Measurements from ENCODE around the gene FAHD1.

The FAHD1 gene

DNA sequence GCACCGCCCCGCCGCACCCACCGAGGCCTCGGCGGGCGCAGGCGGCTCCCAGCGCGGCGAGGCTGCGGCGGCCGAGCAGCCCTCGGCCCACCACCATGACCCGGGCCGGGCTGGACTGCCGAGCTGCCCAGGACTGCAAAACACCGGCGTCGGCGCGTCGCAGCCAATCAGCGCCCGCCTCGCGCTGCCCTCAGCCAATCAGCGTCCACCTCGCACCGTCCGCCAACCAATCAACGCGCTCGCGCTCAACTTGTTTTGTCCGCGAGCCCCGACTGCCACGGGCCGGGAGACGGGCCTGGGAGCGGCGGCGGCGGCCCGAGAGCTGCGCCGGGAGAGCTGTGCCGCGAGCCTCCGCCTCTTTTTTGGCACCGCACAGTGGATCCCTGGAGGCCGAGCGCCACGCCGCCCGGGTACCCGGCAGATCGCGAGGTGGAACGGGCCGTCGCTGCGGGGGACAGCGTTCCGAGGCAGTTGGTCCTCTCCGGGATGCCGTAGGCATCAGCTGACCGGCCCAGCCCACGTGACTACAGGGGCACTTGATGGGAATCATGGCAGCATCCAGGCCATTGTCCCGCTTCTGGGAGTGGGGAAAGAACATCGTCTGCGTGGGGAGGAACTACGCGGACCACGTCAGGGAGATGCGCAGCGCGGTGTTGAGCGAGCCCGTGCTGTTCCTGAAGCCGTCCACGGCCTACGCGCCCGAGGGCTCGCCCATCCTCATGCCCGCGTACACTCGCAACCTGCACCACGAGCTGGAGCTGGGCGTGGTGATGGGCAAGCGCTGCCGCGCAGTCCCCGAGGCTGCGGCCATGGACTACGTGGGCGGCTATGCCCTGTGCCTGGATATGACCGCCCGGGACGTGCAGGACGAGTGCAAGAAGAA, at the start of gene FAHD1, which contains the start of gene HAGH:
Gene FAHD1, plus strand, starts transcription at position 516 of the 883 bp plus-strand sequence. Its CDS starts 33 bp downstream, at position 549.
Gene HAGH, minus strand, starts transcription at position 135 of the 883 bp plus-strand sequence. Its CDS starts 38 bp downstream, at position 97.
- peak; percentile 91 for DNase-seq

DNA sequence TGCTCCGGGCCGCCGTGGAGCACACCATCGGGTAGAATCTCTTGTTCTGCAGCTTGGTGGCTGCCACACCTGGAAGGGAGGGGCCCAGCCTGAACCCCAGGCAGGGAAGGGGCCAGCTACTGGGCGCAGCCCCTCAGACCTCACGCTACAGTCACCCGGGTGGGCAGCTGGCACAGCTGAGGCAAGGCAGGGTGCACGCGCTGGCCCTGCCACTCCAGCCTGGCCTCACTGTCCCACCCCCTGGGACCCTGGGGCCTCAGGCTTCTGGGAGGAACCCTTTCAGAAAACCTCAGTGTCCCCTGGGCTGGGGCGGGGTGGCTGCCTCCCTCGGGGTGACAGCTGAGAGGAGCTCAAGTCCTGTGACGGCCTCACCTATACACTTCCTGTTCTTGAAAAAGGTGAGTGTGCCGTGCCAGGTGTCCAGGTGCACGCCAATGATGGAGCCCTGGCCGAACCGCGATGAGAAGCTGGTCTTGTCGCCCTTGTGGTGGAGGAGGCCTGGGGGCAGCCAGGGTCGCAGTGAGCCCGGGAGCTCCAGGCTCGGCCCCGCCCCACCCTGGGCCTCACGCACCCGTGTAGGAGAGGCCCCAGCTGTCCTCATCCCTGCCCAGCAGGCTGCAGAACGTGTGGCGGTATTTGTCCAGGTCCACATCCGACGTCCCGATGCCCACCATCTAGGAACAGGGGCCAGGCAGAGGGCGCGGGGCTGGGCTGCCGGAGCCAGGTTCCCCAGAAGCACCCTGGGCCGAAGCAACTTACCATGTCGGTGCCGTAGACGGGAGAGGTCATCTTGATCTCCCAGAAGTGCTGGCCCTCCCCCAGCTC, 49.4 kb upstream of the FAHD1 start:
- DNase-seq, result peak; percentile 3

DNA sequence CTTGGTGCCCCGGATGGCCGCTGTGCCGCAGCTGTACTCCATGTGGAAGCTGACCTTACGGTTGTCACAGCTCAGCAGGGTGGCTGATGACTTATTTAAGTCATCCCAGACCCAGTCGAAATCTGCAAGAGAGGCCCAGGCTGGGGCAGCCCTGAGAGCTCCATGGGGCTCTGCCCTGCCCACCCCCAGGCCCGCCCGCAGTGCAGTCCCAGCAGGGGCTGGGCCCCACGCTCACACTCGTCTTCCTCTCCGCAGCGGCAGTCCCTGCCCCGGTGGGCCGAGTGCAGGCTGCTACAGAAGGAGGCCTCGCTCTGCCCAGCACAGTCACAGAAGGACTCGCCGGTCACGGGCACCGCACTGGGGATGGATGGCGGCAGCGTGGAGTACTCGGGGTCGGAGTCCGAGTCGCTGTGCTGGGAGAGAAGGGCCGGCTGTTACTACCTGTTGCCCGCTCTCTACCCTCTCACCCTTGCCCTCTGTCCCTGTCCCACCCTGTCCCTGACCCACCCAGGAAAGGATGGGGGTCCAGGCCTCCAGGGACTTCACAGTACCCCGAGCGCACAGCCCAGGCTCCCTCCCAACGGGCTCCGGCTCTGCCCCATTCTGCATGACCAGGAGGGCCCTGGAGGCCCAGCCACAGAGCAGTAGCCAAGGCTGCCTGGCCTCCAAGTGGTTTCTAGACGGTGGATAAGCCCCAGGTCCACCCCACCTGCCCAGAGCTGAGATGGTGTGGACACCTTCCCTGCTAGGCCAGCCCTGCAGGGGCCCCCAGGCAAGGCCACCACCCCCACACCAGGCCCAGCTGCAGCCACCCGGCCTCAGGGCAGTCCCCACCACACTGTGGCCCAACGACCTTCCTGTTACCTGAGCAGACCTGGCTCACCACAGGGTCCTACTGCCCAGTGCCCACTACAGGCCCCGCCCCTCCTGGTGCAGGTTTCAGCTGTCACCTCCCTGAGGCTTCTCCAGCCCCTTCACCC, 48.5 kb upstream of the FAHD1 start:
- DNase-seq, result no peak

DNA sequence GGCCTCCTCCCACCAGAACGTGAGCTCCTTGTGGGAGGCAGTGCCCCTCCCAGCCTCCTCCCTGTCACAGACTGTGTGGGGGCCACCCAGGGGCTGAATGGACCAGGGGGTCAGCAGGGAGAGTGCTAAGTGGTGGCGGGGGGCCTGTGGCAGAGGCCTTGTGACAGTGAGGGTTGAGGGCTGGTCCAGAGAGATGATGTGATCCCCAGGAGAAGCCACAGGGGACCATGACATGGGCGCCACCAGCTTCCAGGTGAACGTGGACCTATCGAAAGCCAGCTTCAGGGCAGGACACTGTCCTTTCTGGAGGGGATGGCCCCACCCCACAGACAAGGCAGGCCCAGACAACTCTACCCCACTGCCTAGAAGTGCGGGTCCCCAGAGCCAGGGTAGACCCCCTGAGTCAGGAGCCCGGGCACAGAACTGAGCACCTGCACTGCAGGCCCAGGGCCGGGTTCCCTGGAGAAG, 47.7 kb upstream of the FAHD1 start:
- no peak for DNase-seq

DNA sequence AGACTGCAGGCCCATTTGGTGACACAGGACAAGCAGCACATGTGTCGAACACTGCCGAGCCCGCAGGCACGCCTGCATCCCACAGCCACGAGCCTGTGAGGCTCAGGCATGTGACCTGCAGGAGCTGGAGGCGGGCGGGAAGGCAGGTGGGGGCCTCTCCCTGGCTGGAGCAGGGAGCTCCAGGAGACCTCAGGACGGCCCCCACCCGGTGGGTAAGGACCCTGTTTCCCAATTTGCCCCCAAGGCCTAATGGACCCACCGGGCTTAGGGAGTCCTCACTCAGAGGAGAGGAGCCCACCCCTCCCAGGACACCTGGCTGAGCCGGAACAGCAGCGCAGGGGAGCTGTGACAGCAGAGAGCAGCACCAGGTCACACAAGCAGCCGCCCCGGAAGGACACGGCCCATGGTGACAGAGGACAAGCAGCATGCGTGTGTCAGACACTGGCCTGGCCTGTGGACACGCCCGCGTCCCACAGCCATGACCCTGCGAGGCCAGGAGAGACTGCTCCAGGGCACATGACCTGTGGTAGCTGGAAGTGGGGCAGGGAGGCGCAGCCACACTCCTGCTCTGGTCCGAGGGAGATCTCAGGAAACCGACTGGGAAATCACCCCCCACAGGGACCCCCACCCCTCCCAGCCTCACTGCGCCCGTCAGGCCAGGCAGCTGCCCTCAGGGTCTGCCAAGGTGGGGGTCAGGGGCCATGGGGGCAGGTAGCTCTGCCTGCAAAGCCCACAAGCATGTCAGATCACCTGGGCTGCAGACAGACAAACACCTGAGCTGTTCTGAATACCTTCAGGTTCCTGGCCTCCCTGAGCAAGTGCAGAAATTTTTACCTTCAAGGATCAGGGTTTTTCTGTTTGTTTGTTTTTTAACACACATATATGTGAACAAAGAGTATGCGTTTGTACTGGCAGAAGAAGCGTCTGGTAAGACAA, 47.0 kb upstream of the FAHD1 start:
- DNase-seq, result no peak

DNA sequence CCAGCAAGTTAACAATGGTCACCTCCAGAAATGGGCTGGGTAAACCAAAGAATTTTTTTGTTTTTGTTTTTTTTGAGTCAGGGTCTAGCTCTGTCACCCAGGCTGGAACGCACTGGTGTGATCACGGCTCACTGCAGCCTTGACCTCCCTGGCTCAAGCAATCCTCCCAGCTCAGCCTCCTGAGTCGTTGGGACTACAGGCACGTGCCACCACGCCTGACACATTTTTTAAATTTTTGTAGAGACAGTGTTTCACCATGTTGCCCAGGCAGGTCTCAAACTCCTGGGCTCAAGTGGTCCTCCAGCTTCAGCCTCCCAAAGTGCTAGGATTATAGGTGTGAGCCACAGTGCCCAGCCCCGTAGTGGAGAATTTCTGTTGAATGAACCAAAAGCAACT, 46.3 kb upstream of the FAHD1 start:
- no peak for DNase-seq

DNA sequence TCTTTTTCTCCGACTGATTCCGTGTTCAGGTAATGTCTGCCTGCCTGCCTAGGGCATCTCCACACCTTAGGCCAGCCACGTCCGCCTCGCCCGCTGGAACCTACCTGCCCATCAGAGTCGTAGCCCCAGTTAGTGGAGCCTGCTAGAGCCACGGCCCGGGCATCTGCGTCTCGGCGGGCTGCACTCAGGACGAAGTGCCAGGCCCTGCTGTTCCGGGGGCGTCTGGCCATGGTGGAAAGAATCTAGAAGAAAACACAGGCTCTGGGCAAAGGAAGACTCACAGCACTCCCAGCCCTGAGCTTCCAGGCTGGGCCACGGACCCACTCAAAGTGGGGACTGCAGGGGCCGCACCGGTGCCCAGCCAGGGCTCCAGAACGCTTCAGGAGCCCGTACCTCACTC, 45.8 kb upstream of the FAHD1 start:
- DNase-seq, result no peak

DNA sequence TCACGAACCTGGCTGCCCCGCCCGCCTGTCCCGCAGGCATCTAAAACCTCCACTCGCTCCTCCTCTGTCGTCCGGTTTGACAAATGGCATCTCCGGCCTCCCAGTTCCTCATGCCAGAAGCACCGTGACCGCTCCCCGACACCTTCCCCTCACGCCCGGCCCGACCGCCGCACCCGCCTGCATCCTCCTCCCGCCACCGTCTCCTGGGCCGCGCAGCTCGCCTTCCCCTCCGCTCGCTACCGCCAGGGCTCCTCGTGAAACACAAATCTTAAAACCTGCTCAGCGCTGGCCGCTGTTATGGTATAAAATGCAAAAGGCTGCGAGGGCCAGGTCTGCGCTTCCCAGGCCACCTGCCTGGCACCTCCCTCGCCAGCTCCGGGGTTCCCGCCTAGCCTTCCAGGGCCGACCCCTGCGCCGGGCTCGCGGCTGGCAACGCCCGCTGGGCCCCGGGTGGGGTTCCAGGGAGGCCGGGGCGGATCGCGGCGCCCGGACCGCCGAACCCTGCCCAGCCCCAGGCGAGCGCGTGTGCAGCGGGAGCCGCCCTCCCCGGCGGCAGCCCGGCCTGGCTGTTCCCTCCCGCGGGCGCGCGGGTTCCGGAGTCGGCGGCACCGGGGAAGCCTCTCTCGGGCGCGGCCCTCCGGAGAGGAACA, 45.1 kb upstream of the FAHD1 start:
- DNase-seq, result peak; percentile 40

DNA sequence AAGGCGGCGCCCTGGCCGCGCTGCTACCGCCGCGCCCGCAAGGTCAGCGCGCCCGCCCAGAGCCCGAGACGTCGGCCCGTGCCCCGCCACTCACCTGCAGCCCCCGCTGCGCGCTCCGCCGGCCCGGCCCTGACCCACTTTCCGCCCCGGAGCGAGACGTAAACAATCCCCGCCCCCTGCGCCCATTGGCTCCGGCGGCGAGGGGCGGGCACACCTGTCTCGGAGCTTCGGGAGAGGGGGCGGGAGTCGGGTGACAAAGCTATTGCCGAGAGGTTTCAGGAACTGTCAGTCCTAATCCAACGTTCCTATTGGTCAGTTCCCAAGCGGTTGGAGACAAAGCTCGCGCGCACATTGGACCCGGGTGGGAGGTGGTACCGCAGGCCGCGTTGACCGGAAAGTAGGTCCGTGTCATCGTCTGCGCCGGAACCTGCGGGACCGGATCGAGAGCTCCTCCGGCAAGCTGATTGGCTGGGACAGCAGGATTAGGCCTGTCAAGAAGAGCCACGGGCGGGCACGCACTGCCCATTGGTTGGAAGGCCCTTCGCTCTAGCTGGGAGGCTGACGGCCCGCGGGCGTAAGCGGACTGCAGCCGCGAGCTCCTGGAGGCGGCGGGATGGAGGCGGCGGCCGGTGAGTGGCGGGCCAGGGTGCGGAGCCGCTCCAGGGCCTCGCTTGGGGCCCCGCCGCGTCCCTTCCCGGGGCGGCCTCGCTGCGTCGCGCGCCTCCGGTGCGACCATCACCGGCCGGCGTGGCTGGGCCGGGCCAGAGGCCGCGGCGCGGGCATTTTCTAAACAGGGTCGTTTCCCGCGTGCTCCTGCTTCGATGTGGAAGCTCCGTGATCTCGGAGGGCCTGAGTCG, 44.4 kb upstream of the FAHD1 start, which contains the start of the genes NUBP2 and SPSB3:
Gene NUBP2, plus strand, starts transcription at position 553 of the 857 bp plus-strand sequence. Its CDS starts 61 bp downstream, at position 614.
Gene SPSB3, minus strand, starts transcription at position 164 of the 857 bp plus-strand sequence. CDS start 1,088 bp downstream, outside the sequence.
- peak; percentile 99 for DNase-seq

DNA sequence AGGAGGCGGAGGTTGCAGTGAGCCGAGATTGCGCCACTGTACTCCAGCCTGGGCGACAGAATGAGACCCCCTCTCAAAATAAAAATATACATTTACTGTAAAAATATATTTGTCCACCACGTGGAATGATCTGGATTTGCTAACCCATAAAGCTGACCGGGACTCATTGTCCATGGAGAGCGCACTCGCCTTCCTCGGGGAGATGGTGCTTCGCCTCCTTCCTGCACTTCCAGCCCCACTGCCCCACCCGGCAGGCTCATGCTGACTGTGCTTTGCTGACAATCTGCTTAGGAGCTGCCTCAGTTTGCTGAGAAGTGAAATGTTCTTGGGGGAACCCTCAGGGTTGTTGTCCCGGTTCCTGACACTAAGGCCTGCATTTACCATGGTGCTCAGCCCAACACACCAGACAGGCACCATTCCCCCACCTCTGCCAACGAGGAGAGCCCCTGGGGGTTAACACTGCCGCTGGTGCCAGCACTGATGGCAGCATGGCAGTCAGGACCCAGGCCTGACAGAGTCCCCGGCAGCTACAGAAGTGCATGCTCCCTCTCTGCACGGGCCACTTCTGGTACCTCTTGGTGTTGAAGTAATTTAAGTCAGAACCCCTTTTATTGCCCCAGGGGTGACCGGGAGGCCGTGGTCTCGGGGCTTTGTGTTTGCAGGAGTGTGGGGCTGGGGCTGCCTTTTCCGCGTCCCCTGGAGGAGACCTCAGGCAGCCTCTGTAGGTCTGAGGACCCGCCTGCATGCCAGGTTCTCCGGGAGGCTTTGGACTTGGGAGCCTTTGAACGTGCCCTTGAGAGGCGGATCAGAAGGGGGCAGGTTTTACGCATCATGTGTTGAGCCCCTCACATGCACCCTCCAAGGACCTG, 41.8 kb upstream of the FAHD1 start:
- DNase-seq, result no peak

DNA sequence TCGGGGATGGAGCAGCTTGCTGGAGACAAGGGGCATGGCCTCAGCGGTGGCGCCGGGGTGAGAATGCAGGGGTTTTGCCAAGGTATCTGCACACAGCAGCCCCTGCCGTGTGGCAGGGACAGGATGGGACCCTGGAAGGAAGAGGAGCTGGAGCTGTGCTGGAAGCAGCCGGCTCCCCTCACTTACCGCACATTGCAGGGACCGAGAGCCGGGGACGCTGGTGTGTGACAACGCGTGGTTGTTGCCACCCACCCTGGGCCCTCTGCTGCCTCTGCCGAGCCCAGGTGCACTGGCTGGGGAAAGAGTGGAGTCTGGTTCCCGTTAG, 41.2 kb upstream of the FAHD1 start:
- DNase-seq, result no peak

DNA sequence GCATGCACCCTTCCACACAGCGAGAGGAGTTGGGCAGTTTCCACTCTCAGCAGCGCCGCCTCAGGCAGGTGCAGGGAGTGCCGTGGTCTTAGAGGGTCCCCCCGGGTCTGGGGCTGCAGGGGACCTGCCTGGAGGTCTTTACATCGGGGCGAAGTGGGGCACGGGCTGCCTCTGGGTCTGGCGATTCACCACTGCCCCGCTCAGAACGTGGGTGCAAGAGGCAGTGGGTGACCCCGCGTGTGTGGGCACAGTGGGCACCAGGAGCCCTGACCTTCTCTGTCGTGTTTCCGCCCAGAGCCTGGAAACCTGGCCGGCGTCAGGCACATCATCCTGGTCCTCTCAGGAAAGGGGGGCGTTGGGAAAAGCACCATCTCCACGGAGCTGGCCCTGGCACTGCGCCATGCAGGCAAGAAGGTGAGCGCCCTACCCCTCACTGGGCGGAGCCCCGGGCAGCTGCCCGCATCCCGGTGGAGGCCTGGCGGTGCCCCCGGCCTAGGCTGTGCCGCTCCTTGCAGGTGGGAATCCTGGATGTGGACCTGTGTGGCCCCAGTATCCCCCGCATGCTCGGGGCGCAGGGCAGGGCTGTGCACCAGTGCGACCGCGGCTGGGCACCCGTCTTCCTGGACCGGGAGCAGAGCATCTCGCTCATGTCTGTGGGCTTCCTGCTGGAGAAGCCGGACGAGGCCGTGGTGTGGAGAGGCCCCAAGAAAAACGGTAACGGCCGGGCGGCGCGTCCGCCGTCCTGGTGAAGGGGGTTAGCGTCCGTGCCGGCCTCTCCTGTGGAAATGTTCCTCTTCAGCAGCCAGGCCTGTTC, 40.6 kb upstream of the FAHD1 start:
- no peak for DNase-seq

DNA sequence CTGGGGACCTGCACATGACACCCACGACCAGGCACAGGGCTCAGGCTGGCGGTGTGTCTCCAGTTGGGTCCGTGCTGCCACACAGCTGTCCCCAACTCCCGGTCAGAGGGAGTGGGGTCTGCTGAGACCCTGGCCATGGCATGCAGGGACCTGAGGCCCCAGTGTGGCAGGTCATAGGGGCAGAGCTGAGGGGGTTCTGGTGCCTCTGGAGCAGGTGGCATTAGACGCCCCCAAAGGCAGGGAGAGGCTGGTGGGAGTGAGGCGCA, 40.0 kb upstream of the FAHD1 start:
- no peak for DNase-seq

DNA sequence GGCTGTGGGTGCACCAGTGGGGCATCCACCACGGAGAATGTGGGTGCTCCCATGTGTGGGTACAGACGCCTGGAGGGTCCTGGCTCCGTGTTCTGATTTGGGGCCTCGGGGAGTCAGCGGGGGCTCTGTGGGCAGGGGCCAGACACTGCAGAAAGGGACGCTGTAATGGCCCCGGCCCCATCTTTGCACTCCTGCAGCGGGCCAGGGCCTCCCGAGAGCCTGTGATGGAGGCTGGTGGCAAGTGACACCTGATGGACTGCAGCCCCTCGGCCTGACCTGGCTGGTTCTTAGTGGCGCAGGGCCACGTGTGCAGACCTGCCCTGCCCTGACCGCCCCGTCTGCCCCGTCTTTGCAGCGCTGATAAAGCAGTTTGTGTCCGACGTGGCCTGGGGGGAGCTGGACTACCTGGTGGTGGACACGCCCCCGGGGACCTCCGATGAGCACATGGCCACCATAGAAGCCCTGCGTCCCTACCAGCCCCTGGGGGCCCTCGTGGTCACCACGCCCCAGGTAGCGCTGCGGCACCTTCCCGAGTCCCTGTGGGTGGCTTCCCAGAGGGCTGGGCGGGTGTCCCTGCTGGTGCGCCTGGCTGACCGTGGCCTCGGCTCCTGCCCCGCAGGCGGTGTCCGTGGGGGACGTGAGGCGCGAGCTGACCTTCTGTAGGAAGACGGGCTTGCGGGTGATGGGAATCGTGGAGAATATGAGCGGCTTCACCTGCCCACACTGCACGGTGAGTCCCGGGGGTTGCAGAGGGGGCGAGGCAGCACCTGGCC, 39.5 kb upstream of the FAHD1 start:
- no peak for DNase-seq

DNA sequence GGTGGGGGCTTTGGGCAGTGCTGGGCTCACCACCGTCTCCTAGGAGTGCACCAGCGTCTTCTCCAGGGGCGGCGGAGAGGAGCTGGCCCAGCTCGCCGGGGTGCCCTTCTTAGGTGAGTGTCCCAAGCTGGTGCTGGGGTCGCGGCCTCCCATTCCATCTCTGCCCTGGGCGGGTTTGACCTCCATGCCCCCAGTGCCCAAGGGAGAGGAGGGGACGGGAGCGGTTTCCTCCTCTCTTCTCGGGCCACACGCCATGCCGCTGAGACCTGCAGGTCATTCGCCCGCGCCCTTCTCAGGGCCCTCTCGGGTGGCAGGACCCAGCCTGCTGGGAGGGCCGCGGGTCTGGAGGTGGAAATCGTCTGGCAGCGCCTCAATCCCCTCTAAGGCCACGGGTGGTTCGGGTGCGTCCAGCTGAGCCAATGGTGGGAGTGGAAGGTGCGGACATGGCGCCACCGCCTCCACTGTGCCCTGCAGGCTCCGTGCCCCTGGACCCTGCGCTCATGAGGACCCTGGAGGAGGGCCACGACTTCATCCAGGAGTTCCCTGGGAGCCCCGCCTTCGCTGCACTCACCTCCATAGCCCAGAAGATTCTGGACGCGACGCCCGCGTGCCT, 38.8 kb upstream of the FAHD1 start:
- DNase-seq, result no peak

DNA sequence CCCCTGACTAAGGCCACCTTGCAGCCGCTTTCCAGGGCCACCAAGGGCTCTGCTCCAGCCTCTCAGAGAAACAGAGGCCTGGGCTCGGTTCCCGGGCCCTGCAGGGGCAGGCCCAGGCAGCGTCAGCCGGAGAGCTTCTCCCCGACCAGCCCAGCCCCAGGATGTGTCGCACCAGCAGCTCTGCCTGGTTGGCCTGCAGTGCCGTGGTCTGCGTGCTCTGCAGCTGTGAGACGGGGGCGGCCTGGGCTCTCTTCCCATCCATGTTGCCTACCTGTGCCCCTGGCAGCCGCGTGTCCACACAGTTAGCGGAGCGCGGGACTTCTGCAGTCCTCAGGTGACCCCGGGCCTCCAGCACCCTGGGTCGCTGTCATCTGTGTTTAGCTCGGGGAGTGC, 38.3 kb upstream of the FAHD1 start:
- DNase-seq, result no peak

DNA sequence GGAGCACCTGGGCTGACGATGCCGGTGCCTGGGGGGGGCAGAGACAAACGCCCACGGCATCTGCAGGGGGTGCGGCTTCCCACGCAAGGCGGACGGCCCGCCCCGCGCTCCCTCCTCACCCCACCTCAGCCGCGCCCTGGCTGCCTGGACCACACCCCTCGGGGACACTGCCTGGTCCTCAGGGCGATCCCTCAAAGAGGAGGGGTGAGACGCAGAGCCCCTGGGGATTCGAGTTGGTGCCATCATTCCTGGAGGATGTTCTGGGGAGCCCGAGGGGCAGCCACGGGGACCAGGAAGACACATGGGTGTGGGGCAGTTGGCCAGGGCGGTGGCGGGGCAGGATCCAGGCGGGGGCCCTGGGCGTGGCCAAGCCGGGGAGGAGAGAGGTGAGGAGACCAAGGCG, 37.4 kb upstream of the FAHD1 start:
- no peak for DNase-seq

Measured in stimulated activated CD4-positive, alpha-beta T cell treated with anti-CD3 and anti-CD28 coated beads, Interleukin-4, amount 100 ng/mL, for 24 hours (primary cell).